ENCODE measurements around the gene SLC6A19. TPM values are rescaled to one million over a fixed set of nuclear protein-coding genes. Genes with fewer than 3 reads are reported as not detected.
"Not testable (repeated sequence)": the region's sequence is repeated elsewhere in the genome, so short reads cannot be mapped to it uniquely, and the experiment has no call there.

SLC6A19 gene
- total RNA-seq, 2 experiments from 2014 or later, result not detected

- H3K4me3 Mint-ChIP-seq, result no peak overlapping the region
- peaks cover 10% of the 10 kb centered on the region for H3K9me3 Mint-ChIP-seq
- CTCF ChIA-PET, result no interaction called here
- POLR2A ChIA-PET, result no interaction called here
- DNase-seq, result no peak
- no peaks in the 10 kb centered on the region for H3K36me3 Mint-ChIP-seq (ENCODE audit: low read depth)
- no peak overlapping the region for H3K27ac Mint-ChIP-seq
- no peaks in the 10 kb centered on the region for H3K4me1 Mint-ChIP-seq
- H3K27me3 Mint-ChIP-seq, result peaks cover 2% of the 10 kb centered on the region
Measured at GRCh38 chr5:1222621-1223277, 21.4 kb downstream of the SLC6A19 start.

DNA sequence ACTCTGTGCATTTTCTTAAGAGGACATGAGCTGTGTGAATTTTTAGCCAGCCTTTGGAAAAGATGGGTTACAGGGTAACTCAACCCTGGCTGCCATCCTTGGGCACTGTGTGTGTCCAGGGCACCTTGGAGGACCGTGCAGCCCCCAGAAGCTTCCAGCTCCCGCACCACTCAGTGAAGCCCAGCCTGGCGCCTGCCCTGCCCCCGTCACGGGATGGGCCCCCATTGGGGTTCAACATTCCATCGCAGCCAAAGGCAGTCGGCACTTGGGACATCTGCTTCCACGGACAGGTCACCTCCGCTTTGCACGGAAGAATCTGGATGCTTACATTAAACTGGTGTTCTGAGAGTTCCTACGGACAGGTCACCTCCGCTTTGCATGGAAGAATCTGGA lies 21.9 kb downstream of the SLC6A19 start:
- Mint-ChIP-seq H3K4me3 (no peak overlapping the region), H3K27ac (no peak overlapping the region), H3K36me3 (ENCODE audit: low read depth) (no peaks in the 10 kb centered on the region), H3K27me3 (no peaks in the 10 kb centered on the region), H3K4me1 (peaks cover under 1% of the 10 kb centered on the region), H3K9me3 (peaks cover 10% of the 10 kb centered on the region)
- ChIA-PET CTCF (no interaction called here), POLR2A (no interaction called here)
- no peak for DNase-seq

- POLR2A ChIA-PET, result no interaction called here
Measured at GRCh38 chr5:1224631-1225030, 23.2 kb downstream of the SLC6A19 start.

DNA sequence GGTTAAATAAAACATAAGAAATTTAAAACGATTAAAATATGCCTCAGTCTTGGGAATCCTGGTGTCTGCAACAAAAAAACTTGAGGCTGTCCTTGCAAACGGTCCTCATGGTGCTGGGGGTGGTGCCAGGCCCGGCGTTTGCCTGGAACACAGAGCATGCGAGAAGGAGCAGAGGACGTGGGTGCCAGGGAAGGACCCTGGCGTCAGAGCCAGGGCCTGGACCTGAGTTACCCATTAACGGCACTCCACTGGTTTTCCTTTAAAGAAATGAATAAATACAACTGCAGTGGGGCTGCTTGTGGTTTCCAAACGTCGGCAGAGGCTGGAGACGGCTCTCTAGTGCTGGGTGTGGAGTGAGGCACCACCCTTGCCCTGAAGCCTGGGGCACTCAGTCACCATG lies 23.7 kb downstream of the SLC6A19 start, which contains the start of gene SLC6A18:
Gene SLC6A18, plus strand, starts transcription at position 301 of the 400 bp plus-strand sequence. Its CDS starts 97 bp downstream, at position 398.
- no peaks in the 10 kb centered on the region for H3K27me3 Mint-ChIP-seq

More at GRCh38 chr5:1224631-1225030, 23.2 kb downstream of the SLC6A19 start:
- Mint-ChIP-seq H3K36me3 (ENCODE audit: low read depth) (no peaks in the 10 kb centered on the region), H3K4me1 (peaks cover 14% of the 10 kb centered on the region), H3K27me3 (no peaks in the 10 kb centered on the region), H3K4me3 (no peak overlapping the region), H3K9me3 (peaks cover 10% of the 10 kb centered on the region), H3K27ac (no peak overlapping the region)
- no peak for DNase-seq
- CTCF ChIA-PET, result no interaction called here

GRCh38 chr5:1226231-1226630 lies 24.8 kb downstream of the SLC6A19 start:
- CTCF ChIA-PET, result no interaction called here
- H3K4me1 Mint-ChIP-seq, result peaks cover 17% of the 10 kb centered on the region
- POLR2A ChIA-PET, result no interaction called here
- H3K9me3 Mint-ChIP-seq, result peaks cover 10% of the 10 kb centered on the region
- no peaks in the 10 kb centered on the region for H3K36me3 Mint-ChIP-seq (ENCODE audit: low read depth)
- no peaks in the 10 kb centered on the region for H3K27me3 Mint-ChIP-seq
- H3K4me3 Mint-ChIP-seq, result no peak overlapping the region
- no peak for DNase-seq
- H3K27ac Mint-ChIP-seq, result no peak overlapping the region

More for the DNA sequence above, 23.7 kb downstream of the SLC6A19 start, which contains the start of gene SLC6A18:
- Mint-ChIP-seq H3K4me1 (peaks cover 17% of the 10 kb centered on the region), H3K4me3 (no peak within 1 kb of the TSS), H3K36me3 (ENCODE audit: low read depth) (no peaks in the 10 kb centered on the region), H3K9me3 (peaks cover 10% of the 10 kb centered on the region), H3K27ac (no peak within 1 kb of the TSS)
- DNase-seq, result no peak
- ChIA-PET POLR2A (no interaction called here), CTCF (no interaction called here)

- Mint-ChIP-seq H3K36me3 (ENCODE audit: low read depth) (no peaks in the 10 kb centered on the region), H3K4me3 (no peak overlapping the region), H3K9me3 (peaks cover 5% of the 10 kb centered on the region), H3K4me1 (peaks cover 17% of the 10 kb centered on the region), H3K27me3 (no peaks in the 10 kb centered on the region), H3K27ac (no peak overlapping the region)
- no peak for DNase-seq
- POLR2A ChIA-PET, result interaction anchor here (0.6 kb wide), 1 partner anchor 83 kb away, joined by 3 read pairs; no protein-coding TSS in a partner anchor
- CTCF ChIA-PET, result interaction anchor here (0.6 to 0.8 kb wide), 2 partner anchors 367 to 421 kb away, joined by 3 read pairs; no protein-coding TSS in a partner anchor
Measured at GRCh38 chr5:1226839-1227581, 25.6 kb downstream of the SLC6A19 start.

DNA sequence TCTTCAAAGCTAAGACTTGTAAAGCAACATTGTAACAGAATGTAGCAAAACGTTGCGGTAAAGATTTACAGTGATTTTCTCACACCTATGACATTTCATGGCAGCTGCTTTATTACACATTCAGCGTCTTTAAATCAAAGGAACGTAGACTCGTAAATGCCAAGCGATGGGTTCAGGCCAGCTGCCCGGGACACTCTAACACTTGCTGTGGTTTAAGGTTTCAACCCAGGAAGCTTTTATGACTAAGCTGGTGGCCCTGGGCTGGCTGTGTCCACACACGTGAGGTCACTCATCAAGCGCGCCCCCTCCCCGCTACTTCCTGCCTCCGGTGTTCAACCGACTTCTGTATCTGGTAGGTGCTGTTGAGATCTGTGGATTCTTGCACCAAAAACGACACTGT lies 26.3 kb downstream of the SLC6A19 start:
- CTCF ChIA-PET, result interaction anchor here (0.8 kb wide), 1 partner anchor 421 kb away, joined by 3 read pairs; no protein-coding TSS in a partner anchor
- Mint-ChIP-seq H3K4me1 (peaks cover 17% of the 10 kb centered on the region), H3K4me3 (no peak overlapping the region), H3K27ac (no peak overlapping the region), H3K27me3 (no peaks in the 10 kb centered on the region), H3K36me3 (ENCODE audit: low read depth) (no peaks in the 10 kb centered on the region), H3K9me3 (no peaks in the 10 kb centered on the region)
- no peak for DNase-seq
- POLR2A ChIA-PET, result interaction anchor here (0.6 kb wide), 1 partner anchor 83 kb away, joined by 3 read pairs; no protein-coding TSS in a partner anchor

- no peak overlapping the region for H3K27ac Mint-ChIP-seq
- no peaks in the 10 kb centered on the region for H3K27me3 Mint-ChIP-seq
- DNase-seq, result no peak
- H3K9me3 Mint-ChIP-seq, result no peaks in the 10 kb centered on the region
- ChIA-PET CTCF (interaction anchor here (0.8 kb wide), 1 partner anchor 422 kb away, joined by 3 read pairs; no protein-coding TSS in a partner anchor), POLR2A (no interaction called here)
- no peak overlapping the region for H3K4me3 Mint-ChIP-seq
- no peaks in the 10 kb centered on the region for H3K36me3 Mint-ChIP-seq (ENCODE audit: low read depth)
- peaks cover 17% of the 10 kb centered on the region for H3K4me1 Mint-ChIP-seq
Measured at GRCh38 chr5:1228120-1228519, 26.7 kb downstream of the SLC6A19 start.

- H3K9me3 Mint-ChIP-seq; H3K36me3 Mint-ChIP-seq (ENCODE audit: low read depth); H3K27ac Mint-ChIP-seq; CTCF ChIA-PET; H3K27me3 Mint-ChIP-seq; H3K4me3 Mint-ChIP-seq; POLR2A ChIA-PET; DNase-seq: not testable (repeated sequence)
- peaks cover 17% of the 10 kb centered on the region for H3K4me1 Mint-ChIP-seq
Measured at GRCh38 chr5:1229023-1229422, 27.6 kb downstream of the SLC6A19 start.

DNA sequence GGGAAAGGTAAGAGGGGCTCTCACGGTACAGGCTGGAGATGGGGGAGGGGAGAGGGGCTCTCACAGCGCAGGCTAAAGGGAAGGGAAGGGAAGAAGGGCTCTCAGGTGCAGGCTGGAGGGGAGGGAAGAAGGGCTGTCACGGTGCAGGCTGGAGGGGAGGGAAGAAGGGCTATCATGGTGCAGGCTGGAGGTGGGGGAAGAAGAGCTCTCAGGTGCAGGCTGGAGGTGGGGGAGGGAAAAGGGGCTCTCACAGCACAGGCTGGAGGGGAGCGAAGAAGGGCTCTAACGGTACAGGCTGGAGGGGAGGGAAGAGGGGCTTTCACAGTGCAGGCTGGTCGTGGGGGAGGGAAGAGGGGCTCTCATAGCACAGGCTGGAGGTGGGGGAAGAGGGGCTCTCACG lies 28.4 kb downstream of the SLC6A19 start:
- Mint-ChIP-seq H3K4me3 (no peak overlapping the region), H3K9me3 (peaks cover under 1% of the 10 kb centered on the region), H3K27ac (no peak overlapping the region), H3K36me3 (ENCODE audit: low read depth) (no peaks in the 10 kb centered on the region), H3K27me3 (no peaks in the 10 kb centered on the region), H3K4me1 (peaks cover 17% of the 10 kb centered on the region)
- no peak for DNase-seq
- POLR2A ChIA-PET, result no interaction called here
- CTCF ChIA-PET, result interaction anchor here (0.6 kb wide), 1 partner anchor 48 kb away, joined by 4 read pairs; no protein-coding TSS in a partner anchor

DNA sequence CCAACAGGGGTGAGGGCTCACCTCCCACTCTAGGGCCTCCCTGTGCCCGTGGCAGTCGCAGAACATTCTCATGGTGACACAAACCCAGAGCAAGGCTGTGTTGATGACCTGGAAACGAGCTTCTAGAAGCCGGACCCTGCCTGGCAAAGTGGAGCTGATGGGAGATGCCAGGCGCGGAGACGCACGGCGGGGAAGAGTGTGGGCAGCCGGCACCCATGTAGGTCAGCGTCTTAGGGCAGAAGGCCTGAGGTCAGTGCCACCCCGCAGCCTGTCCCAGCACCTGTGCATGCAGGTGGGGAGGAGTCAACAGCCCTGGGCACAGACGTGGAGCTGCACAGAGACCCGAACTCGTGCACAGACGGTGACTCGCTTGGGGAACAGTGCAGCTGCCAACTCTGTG lies 29.2 kb downstream of the SLC6A19 start:
- CTCF ChIA-PET, result interaction anchor here (0.6 kb wide), 1 partner anchor 47 kb away, joined by 4 read pairs; no protein-coding TSS in a partner anchor
- H3K36me3 Mint-ChIP-seq (ENCODE audit: low read depth), result no peaks in the 10 kb centered on the region
- no peak for DNase-seq
- peaks cover 3% of the 10 kb centered on the region for H3K9me3 Mint-ChIP-seq
- no peak overlapping the region for H3K27ac Mint-ChIP-seq
- H3K27me3 Mint-ChIP-seq, result no peaks in the 10 kb centered on the region
- POLR2A ChIA-PET, result no interaction called here
- H3K4me3 Mint-ChIP-seq, result no peak overlapping the region
- H3K4me1 Mint-ChIP-seq, result peaks cover 17% of the 10 kb centered on the region

- Mint-ChIP-seq H3K36me3 (ENCODE audit: low read depth) (no peaks in the 10 kb centered on the region), H3K4me3 (no peak overlapping the region), H3K27me3 (peaks cover 6% of the 10 kb centered on the region), H3K4me1 (peaks cover 17% of the 10 kb centered on the region), H3K9me3 (peaks cover 10% of the 10 kb centered on the region), H3K27ac (no peak overlapping the region)
- POLR2A ChIA-PET, result no interaction called here
- CTCF ChIA-PET, result no interaction called here
- DNase-seq, result no peak
Measured at GRCh38 chr5:1231354-1231905, 30.0 kb downstream of the SLC6A19 start.

GRCh38 chr5:1232780-1233179 lies 31.4 kb downstream of the SLC6A19 start:
- Mint-ChIP-seq H3K4me3 (no peak overlapping the region), H3K36me3 (ENCODE audit: low read depth) (no peaks in the 10 kb centered on the region), H3K27ac (no peak overlapping the region), H3K9me3 (peaks cover 12% of the 10 kb centered on the region), H3K4me1 (peaks cover 17% of the 10 kb centered on the region), H3K27me3 (peaks cover 6% of the 10 kb centered on the region)
- no peak for DNase-seq
- CTCF ChIA-PET, result interaction anchor here (0.6 to 0.7 kb wide), 5 partner anchors 18 to 242 kb away, joined by 3 to 5 read pairs (median 3); no protein-coding TSS in a partner anchor
- POLR2A ChIA-PET, result no interaction called here

Data from activated CD4-positive, alpha-beta T cell treated with anti-CD3 and anti-CD28 coated beads, Interleukin-2, amount 10 ng/mL, durations not matched to agents 7 days and 5 days (primary cell).